K562 (cell line): Measurements from ENCODE around the gene ARHGAP22.

Source experiments
- ATF1 ChIP-seq, 2 experiments: fragments of 450-650 bp in 1 of 2; IDR thresholded peaks; 2 replicates each; pipeline ENCODE4 v1.6.1; 2016; ENCODE audit warnings: missing compliant biosample characterization in 1 of 2, missing genetic modification characterization in 1 of 2
- EP300 ChIP-seq: IDR thresholded peaks from 2 replicates; pipeline ENCODE4 v1.6.1; 2012; ENCODE audit warnings: low read length, improper control_type of control experiment
- EZH2 ChIP-seq: IDR thresholded peaks from 2 replicates; pipeline ENCODE4 v1.6.1; 2012; ENCODE audit warnings: low read depth, mild to moderate bottlenecking, inconsistent platforms, low read length, borderline replicate concordance
- KLF10 ChIP-seq: fragments of 250-450 bp; sonication (Bioruptor Pico); IDR thresholded peaks from 2 replicates; pipeline ENCODE4 v1.6.1; 2021; ENCODE audit warnings: matching md5 sums
- NCOA6 ChIP-seq: fragments of 450-650 bp; IDR thresholded peaks from 2 replicates; pipeline ENCODE4 v1.6.1; 2017; ENCODE audit warnings: mild to moderate bottlenecking
- POLR2A ChIP-seq: fragments of 450-650 bp; conservative IDR thresholded peaks from 2 replicates; pipeline ENCODE4 v1.6.1; 2016
- RFX5 ChIP-seq: IDR thresholded peaks from 2 replicates; pipeline ENCODE4 v1.6.1; 2011; ENCODE audit warnings: low read depth, mild to moderate bottlenecking, improper control_type of control experiment, low read length
- SMAD3 ChIP-seq: fragments of 450-650 bp; formaldehyde crosslinking; conservative IDR thresholded peaks from 2 replicates; pipeline ENCODE4 v1.4.0; 2020; ENCODE audit warnings: mild to moderate bottlenecking
- TBL1XR1 ChIP-seq, 2 experiments: IDR thresholded peaks; 2 replicates each; pipeline ENCODE4 v1.6.1; 2012; ENCODE audit warnings: improper control_type of control experiment in 2 of 2, low read length in 2 of 2, mild to moderate bottlenecking in 1 of 2
- TF ChIP-seq, protein P1 (sequence below), 3 experiments: IDR thresholded peaks in 2 of 3; conservative IDR thresholded peaks in 1 of 3; 2 replicates each; pipeline ENCODE4 v1.5.1; 2011 to 2012; ENCODE audit warnings: low read length in 3 of 3, mild to moderate bottlenecking in 3 of 3, control low read depth in 2 of 3, improper control_type of control experiment in 1 of 3, inconsistent platforms in 1 of 3, low read depth in 1 of 3, mixed read lengths in 1 of 3, moderate library complexity in 1 of 3; ENCODE audit not compliant: insufficient read depth in 2 of 3
- TF ChIP-seq, protein P2 (sequence below): sonication (generic); formaldehyde crosslinking; IDR thresholded peaks from 2 replicates; pipeline ENCODE4 v1.8.0; 2022; ENCODE audit warnings: mild to moderate bottlenecking, low read depth, missing genetic modification reagents
- TF ChIP-seq, protein P3 (sequence below): fragments of 450-650 bp; formaldehyde crosslinking; IDR thresholded peaks from 2 replicates; pipeline ENCODE4 v1.4.0; 2020; ENCODE audit warnings: mild to moderate bottlenecking

DNA sequence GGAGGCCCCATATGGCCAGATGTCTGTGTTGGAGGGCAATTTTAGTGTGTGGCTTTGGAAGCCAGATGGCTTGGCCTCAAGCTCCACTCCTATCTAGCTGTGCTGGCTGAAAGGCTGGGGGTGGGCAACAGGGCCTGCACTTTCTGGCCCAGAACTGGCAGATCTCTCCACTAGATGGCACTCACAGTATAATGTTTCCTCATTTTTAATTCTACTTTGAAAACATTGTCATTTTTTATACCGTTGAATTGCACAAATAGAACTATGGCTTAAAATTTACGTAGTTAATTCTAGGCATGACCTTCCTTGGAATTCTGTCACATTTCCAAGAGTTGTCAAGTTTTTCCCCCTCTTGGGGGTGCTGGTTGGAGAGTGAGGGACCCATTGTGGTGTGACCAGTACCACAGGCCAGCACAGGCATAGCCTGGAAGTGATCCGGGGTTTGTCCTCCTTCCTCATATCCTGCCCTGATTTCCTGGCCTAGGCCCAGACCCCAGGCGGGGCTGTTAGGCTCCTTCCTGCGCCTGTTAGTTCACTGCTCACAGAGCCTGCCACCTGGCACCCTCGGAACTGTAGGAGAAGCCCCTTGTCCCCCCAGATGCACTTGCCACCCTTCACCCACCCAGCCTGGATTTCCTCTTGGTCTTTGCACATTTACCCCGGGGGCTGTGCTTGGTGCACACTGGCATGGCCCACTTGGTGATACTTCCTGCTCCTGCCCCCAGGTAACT, 52.8 kb downstream of the ARHGAP22 start:
- TF ChIP-seq TBL1XR1 (IDR thresholded peaks at IDR 0.05; ENCODE audit: low read length in 2 of 2) = no peak
- TF ChIP-seq, protein P1, sequence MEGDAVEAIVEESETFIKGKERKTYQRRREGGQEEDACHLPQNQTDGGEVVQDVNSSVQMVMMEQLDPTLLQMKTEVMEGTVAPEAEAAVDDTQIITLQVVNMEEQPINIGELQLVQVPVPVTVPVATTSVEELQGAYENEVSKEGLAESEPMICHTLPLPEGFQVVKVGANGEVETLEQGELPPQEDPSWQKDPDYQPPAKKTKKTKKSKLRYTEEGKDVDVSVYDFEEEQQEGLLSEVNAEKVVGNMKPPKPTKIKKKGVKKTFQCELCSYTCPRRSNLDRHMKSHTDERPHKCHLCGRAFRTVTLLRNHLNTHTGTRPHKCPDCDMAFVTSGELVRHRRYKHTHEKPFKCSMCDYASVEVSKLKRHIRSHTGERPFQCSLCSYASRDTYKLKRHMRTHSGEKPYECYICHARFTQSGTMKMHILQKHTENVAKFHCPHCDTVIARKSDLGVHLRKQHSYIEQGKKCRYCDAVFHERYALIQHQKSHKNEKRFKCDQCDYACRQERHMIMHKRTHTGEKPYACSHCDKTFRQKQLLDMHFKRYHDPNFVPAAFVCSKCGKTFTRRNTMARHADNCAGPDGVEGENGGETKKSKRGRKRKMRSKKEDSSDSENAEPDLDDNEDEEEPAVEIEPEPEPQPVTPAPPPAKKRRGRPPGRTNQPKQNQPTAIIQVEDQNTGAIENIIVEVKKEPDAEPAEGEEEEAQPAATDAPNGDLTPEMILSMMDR (IDR thresholded peaks at IDR 0.05 in 2 of 3, conservative IDR thresholded peaks at IDR 0.05 in 1 of 3; ENCODE audit: insufficient read depth in 2 of 3, low read depth in 1 of 3, low read length in 3 of 3) = peak; percentile 74 to 86 (median 77)
- no peak for TF ChIP-seq SMAD3
- TF ChIP-seq, protein P2, sequence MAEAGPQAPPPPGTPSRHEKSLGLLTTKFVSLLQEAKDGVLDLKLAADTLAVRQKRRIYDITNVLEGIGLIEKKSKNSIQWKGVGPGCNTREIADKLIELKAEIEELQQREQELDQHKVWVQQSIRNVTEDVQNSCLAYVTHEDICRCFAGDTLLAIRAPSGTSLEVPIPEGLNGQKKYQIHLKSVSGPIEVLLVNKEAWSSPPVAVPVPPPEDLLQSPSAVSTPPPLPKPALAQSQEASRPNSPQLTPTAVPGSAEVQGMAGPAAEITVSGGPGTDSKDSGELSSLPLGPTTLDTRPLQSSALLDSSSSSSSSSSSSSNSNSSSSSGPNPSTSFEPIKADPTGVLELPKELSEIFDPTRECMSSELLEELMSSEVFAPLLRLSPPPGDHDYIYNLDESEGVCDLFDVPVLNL (CRISPR knock-in tag) = no peak
- TF ChIP-seq ATF1 (CRISPR knock-in tag; IDR thresholded peaks at IDR 0.05) = no peak
- no peak for TF ChIP-seq ATF1 (tag; IDR thresholded peaks at IDR 0.05)
- no peak for TF ChIP-seq POLR2A
- TF ChIP-seq, protein P3, sequence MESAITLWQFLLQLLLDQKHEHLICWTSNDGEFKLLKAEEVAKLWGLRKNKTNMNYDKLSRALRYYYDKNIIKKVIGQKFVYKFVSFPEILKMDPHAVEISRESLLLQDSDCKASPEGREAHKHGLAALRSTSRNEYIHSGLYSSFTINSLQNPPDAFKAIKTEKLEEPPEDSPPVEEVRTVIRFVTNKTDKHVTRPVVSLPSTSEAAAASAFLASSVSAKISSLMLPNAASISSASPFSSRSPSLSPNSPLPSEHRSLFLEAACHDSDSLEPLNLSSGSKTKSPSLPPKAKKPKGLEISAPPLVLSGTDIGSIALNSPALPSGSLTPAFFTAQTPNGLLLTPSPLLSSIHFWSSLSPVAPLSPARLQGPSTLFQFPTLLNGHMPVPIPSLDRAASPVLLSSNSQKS (CRISPR knock-in tag) = no peak
- TF ChIP-seq KLF10 (CRISPR knock-in tag) = no peak
- TF ChIP-seq EZH2 = no peak
- TF ChIP-seq EP300 = no peak
- TF ChIP-seq NCOA6 = no peak
- no peak for TF ChIP-seq RFX5
